ENCODE measurements around the gene KNTC1.

GRCh38 chr12:122516544-122517361 is 10.3 kb upstream of the KNTC1 start:
- TF ChIP-seq, protein P1, sequence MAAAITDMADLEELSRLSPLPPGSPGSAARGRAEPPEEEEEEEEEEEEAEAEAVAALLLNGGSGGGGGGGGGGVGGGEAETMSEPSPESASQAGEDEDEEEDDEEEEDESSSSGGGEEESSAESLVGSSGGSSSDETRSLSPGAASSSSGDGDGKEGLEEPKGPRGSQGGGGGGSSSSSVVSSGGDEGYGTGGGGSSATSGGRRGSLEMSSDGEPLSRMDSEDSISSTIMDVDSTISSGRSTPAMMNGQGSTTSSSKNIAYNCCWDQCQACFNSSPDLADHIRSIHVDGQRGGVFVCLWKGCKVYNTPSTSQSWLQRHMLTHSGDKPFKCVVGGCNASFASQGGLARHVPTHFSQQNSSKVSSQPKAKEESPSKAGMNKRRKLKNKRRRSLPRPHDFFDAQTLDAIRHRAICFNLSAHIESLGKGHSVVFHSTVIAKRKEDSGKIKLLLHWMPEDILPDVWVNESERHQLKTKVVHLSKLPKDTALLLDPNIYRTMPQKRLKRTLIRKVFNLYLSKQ (tag by site-specific recombination; IDR thresholded peaks at IDR 0.05; ENCODE audit: borderline replicate concordance) = no peak
- TF ChIP-seq ZNF335 (tag by site-specific recombination; conservative IDR thresholded peaks at IDR 0.05) (no peak), ZNF76 (tag by site-specific recombination; IDR thresholded peaks at IDR 0.05; ENCODE audit: borderline replicate concordance, low read depth) (no peak), CTCF (tag by site-specific recombination; IDR thresholded peaks at IDR 0.05) (no peak), ZNF670 (tag by site-specific recombination; IDR thresholded peaks at IDR 0.05; ENCODE audit: low read depth) (no peak), ZNF530 (tag by site-specific recombination; IDR thresholded peaks at IDR 0.05; ENCODE audit: low read depth) (no peak), SP7 (tag by site-specific recombination; IDR thresholded peaks at IDR 0.05) (no peak)
